H54 (cell line): Measurements from ENCODE around the gene LIPH.
"Not testable (repeated sequence)": the region's sequence is repeated elsewhere in the genome, so short reads cannot be mapped to it uniquely, and the experiment has no call there.

Source experiments
- DNase-seq: peaks from one replicate; pipeline ENCODE4 v3.0.0; 2011; ENCODE audit warnings: low spot score, mixed read lengths; ENCODE audit not compliant: insufficient read length
- FAIRE-seq: peaks from 3 replicates; lab custom pipeline; 2011; peaks lifted over from hg19 to GRCh38; lab: Jason Lieb, UNC
- POLR2A ChIP-seq: IDR thresholded peaks from 2 replicates; pipeline ENCODE4 v1.6.1; 2011; ENCODE audit warnings: low read depth, mild to moderate bottlenecking, low read length

LIPH gene

DNA sequence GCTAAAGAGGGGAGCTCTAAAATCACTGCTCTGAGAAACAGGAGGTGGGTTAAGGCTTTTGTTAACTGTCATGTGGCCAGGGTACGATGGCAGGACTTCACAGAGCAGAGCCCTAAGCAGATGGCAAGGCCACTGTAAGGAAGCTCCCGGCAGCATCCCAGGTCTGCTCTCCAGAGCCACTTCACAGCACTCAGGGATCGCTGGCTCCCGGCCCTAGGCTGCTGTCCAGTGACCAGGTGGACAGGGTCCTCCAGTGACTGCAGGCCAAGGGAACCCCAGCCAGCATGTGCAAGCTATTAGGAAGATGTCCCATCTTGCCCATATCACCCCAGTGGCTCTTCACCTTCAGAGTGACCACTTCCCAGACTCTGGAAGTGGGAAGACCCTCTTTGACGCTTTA, 63.9 kb downstream of the LIPH start:
- no peak for FAIRE-seq
- TF ChIP-seq POLR2A: no peak
- DNase-seq: no peak

- DNase-seq (no peak), FAIRE-seq (no peak)
- TF ChIP-seq POLR2A: no peak
Observed at GRCh38 chr3:185486394-185486793, 66.0 kb downstream of the LIPH start.

- TF ChIP-seq POLR2A: no peak
- DNase-seq: no peak
- FAIRE-seq: no peak
Observed at GRCh38 chr3:185484296-185484695, 68.1 kb downstream of the LIPH start.

DNA sequence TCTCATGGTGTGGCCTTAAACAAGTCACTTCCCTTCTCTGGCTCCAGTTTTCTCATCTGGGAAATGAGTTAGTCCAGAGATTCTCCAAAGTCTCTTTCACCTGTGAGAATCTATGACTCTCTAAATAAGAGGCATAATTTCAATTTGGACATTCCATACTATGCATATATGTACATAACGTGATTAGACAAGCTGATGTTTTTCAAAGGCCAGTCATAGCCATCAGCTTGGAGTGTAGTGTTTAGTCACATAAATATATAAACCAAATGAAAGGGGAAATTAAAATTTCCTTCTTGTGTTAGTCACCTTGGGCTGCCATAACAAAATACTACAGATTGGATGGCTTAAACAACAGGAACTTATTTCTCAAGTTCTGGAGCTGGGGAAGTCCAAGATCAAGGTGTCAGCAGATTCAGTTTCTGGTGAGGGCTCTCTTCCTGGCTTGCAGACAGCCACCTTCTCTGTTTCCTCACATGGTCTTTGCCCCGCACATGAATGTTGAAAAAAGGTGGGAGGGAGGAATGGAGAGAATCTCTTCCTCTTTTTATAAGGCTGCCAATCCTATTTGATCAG, 72.9 kb downstream of the LIPH start:
- no peak for DNase-seq
- no peak for FAIRE-seq
- TF ChIP-seq POLR2A: no peak

- FAIRE-seq: no peak
- DNase-seq: no peak
- no peak for TF ChIP-seq POLR2A
Observed at GRCh38 chr3:185477316-185477715, 75.1 kb downstream of the LIPH start.

- FAIRE-seq: not testable (repeated sequence)
Observed at GRCh38 chr3:185474922-185475321, 77.5 kb downstream of the LIPH start.

GRCh38 chr3:185473290-185473815, 79.0 kb downstream of the LIPH start:
- no peak for TF ChIP-seq POLR2A
- peak; percentile 100 for FAIRE-seq
- peak; percentile 86 for DNase-seq

More at GRCh38 chr3:185474922-185475321, 77.5 kb downstream of the LIPH start:
- not testable (repeated sequence) for DNase-seq

DNA sequence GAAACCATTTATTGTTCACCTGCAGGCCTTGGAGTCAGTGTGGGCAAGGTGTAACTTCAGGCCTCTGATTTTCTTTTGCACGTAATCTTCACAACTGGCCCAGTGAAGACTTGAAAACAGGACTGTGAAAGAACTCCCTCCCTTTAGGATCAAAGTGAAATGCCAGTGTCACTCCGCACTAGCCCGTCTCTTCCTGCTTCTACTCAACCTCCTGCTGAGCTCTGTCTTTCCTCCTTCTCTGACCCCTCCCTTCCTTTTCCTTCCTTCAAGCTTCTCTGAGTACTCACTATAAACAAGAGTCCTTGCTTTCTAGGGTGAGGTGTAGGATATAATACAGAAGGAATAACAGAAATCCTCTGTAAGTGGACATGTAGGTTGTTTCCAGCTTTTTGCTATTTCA, 82.1 kb downstream of the LIPH start:
- no peak for DNase-seq
- FAIRE-seq: no peak
- no peak for TF ChIP-seq POLR2A

- FAIRE-seq (no peak), DNase-seq (no peak)
- no peak for TF ChIP-seq POLR2A
Observed at GRCh38 chr3:185469542-185469941, 82.8 kb downstream of the LIPH start.

GRCh38 chr3:185466123-185466522, 86.3 kb downstream of the LIPH start:
- FAIRE-seq, DNase-seq: not testable (repeated sequence)

DNA sequence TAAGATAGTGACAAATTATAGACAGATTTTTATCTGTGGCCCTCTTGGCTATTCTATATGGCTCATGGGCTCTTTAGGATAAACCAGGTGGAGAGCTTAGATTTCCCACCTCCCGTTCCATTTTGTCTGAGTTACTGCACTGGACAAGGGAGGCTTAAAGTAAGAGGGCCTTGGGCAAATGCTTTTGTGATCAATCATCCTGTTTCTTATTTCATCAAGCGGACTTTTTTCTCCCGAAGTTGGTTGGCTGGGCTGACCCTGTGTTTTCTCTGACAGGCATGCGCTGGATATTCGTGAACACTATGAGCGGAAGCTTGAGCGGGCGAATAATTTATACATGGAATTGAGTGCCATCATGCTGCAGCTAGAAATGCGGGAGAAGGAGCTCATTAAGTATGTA, 86.9 kb downstream of the LIPH start:
- no peak for TF ChIP-seq POLR2A
- DNase-seq: no peak
- FAIRE-seq: no peak

GRCh38 chr3:185460719-185461350, 91.6 kb downstream of the LIPH start:
- peak; percentile 20 for DNase-seq
- TF ChIP-seq POLR2A: no peak
- peak; percentile 96 for FAIRE-seq

DNA sequence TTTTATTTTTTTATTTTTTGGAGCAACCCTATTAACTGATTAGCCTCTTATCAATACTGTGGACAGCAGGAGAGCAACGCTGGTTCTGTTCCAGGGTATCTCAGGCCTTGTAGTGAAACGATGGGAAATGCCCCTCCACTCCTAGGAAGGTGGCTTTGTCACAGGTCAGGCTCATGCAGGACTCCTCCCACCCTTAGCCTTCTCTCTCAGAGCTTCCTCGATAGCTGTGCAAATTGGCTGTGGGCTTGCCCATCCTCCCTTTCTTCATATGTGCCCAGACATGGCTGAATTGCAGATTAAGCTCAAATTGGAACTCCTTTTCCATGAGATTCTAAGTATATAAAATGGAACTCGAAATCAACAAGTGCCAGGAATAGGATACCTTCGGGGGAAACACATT, 92.1 kb downstream of the LIPH start:
- no peak for FAIRE-seq
- no peak for TF ChIP-seq POLR2A

DNA sequence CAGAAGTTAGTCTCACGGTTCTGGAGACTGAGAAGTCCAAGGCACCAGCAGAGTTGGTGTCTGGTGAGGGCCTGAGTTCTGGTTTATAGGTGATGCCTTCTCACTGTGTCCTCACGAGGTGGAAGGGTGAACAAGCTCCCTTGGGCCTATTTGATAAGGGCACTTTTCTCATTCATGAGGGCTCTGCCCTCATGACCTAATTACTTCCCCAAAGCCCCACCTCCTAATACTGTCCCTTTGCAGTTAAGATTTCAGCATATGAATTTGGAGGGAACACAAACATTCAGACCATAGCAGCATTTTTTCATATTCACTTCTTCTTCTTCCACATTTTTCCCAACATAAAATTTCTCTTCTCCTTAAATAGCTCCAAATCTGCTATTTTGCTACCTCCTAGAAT, 95.0 kb downstream of the LIPH start:
- no peak for TF ChIP-seq POLR2A
- no peak for FAIRE-seq
- DNase-seq: no peak

More for the DNA sequence above, 92.1 kb downstream of the LIPH start:
- no peak for DNase-seq
